ENCODE results near the gene RNASET2. TPM values are rescaled to one million over a fixed set of nuclear protein-coding genes. Genes with fewer than 3 reads are reported as not detected.

The RNASET2 gene
- total RNA-seq, 2 experiments from 2014 or later, result 69.2 to 70.2 TPM

DNA sequence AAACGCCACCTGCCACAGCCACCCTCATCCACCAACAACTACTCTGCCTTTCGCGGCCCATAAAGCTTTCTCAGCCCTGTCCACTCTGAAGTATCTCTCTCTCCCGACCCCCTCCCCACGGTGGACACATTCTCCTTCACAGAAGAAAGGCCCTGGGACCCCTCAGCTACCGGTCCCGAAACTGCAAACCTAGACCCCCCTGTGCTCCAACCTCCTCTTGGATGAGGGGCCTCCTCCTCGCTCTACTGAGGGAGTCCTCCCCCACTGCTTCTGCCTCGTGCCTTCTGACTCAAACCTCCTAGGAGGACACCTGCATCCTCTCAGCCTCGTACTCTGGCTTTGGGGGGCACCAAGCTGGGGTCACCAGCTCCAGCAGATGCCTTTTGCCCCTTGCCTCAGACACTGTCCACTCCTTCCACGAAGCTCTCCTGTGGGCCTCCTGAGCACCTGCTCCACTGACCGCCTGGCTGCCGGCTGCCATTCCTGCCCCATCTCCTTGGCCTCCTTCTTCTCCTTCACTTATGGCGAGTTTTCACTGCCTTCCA lies 24.9 kb downstream of the RNASET2 start:
- DNase-seq, result no peak
- Mint-ChIP-seq H3K27me3 (no peaks in the 10 kb centered on the region), H3K27ac (peak overlapping the region; percentile 19), H3K4me3 (no peak overlapping the region), H3K36me3 (ENCODE audit: low read depth) (peaks cover 21% of the 10 kb centered on the region), H3K4me1 (ENCODE audit: low read depth) (peaks cover 24% of the 10 kb centered on the region), H3K9me3 (no peaks in the 10 kb centered on the region)
- ChIA-PET CTCF (interaction anchor here (0.9 to 1.3 kb wide), 2 partner anchors 9 to 25 kb away, joined by 3 read pairs; partner anchors contain the start of gene RNASET2), POLR2A (interaction anchor here (1.2 kb wide), 1 partner anchor 10 kb away, joined by 4 read pairs; no protein-coding TSS in a partner anchor)
- no peak for ATAC-seq
- TF ChIP-seq CTCF (IDR thresholded peaks at IDR 0.05), result no peak
- intact Hi-C loops (cut with micrococcal nuclease), result no loop called here

DNA sequence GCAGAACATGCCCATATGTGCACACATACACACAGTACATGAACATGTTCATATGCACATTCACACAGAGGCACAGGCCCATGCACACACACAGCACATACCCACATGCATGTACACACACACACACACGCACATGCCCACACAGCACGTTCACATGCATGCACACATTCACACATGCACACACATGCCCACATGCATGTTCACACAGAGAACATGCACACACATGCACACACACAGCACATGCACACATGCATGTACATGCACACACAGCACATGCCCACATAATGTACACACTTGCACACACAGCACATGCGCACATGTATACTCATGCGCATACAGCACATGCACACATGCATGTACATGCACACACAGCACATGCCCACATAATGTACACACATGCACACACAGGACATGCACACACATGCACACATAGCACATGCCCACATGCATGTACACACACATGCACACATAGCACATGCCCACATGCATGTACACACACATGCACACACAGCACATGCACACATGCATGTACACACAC lies 25.9 kb downstream of the RNASET2 start:
- Mint-ChIP-seq H3K4me3 (no peak overlapping the region), H3K9me3 (no peaks in the 10 kb centered on the region), H3K4me1 (ENCODE audit: low read depth) (peaks cover 19% of the 10 kb centered on the region), H3K27ac (no peak overlapping the region), H3K36me3 (ENCODE audit: low read depth) (peaks cover 16% of the 10 kb centered on the region), H3K27me3 (no peaks in the 10 kb centered on the region)
- intact Hi-C loops (cut with micrococcal nuclease), result no loop called here
- CTCF ChIA-PET, result no interaction called here
- peak; percentile 17 for ATAC-seq
- POLR2A ChIA-PET, result no interaction called here
- TF ChIP-seq CTCF (IDR thresholded peaks at IDR 0.05), result no peak
- no peak for DNase-seq

- Mint-ChIP-seq H3K27me3 (no peaks in the 10 kb centered on the region), H3K27ac (no peak overlapping the region), H3K9me3 (no peaks in the 10 kb centered on the region), H3K4me1 (ENCODE audit: low read depth) (peaks cover 17% of the 10 kb centered on the region), H3K36me3 (ENCODE audit: low read depth) (peaks cover 14% of the 10 kb centered on the region), H3K4me3 (no peak overlapping the region)
- DNase-seq, result no peak
- no peak for TF ChIP-seq CTCF (IDR thresholded peaks at IDR 0.05)
- intact Hi-C loops (cut with micrococcal nuclease), result no loop called here
- no peak for ATAC-seq
- CTCF ChIA-PET, result interaction anchor here (2.1 kb wide), 1 partner anchor 60 kb away, joined by 8 read pairs; no protein-coding TSS in a partner anchor
- POLR2A ChIA-PET, result no interaction called here
These were observed 26.7 kb downstream of the RNASET2 start for GRCh38 chr6:166929542-166930189.

DNA sequence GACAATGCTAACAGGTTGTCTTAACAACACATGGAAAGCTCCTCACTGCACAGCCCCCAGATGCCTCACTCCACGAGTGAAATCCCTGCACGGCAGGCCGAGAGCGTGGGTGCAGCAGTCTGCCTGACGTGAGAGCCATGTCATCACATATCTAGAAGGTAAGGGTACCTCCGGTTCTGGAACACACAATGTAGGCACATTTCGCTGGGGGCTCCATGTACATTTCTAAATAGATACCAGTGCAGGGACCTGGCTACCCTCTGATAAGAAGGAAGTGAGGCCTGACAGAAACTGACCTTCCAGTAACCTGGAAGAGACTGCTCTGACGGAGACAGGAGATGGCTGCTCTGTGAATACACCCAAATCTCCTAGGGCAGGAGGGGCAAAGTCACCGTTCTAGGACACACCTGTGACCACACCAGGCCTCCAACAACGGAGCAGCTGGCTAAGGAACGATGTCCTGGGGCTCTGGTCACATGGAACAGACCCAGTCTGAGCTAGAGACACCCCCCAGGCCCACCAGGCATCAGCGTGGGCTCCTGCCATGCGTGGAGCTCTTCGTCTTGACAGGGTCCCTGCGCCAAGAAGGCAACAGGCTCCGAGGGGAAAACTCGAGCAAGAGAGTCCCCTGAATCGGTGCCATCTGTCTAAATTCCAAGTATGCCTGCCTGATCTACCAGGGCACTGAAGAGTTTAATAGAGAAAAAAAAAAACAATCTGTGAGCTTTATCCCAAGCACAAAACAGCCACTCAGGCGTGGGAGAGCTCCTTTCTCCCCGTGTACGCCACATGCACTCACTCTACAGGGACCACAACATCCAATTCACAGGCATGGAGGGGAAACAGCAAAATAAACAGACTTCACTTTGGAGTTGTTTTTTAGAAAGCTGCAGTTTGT lies 27.5 kb downstream of the RNASET2 start:
- H3K27ac Mint-ChIP-seq, result no peak overlapping the region
- TF ChIP-seq CTCF (IDR thresholded peaks at IDR 0.05), result no peak
- DNase-seq, result no peak
- peaks cover 14% of the 10 kb centered on the region for H3K36me3 Mint-ChIP-seq (ENCODE audit: low read depth)
- ChIA-PET CTCF (interaction anchor here (2.1 kb wide), 1 partner anchor 61 kb away, joined by 8 read pairs; no protein-coding TSS in a partner anchor), POLR2A (interaction anchor here (0.5 to 1.0 kb wide), 2 partner anchors 22 to 28 kb away, joined by 3 read pairs; partner anchors contain the start of gene RNASET2)
- H3K9me3 Mint-ChIP-seq, result no peaks in the 10 kb centered on the region
- intact Hi-C loops (cut with micrococcal nuclease), result no loop called here
- H3K27me3 Mint-ChIP-seq, result no peaks in the 10 kb centered on the region
- H3K4me1 Mint-ChIP-seq (ENCODE audit: low read depth), result peaks cover 17% of the 10 kb centered on the region
- H3K4me3 Mint-ChIP-seq, result no peak overlapping the region
- no peak for ATAC-seq
